Thymus (tissue), 11 donors: ENCODE measurements around the gene TSR3. TPM values are rescaled to one million over a fixed set of nuclear protein-coding genes. Genes with fewer than 3 reads are reported as not detected.

ENCODE experiments used
- DNase-seq, 9 donors: peaks; one replicate each; pipeline ENCODE4 v3.0.0-alpha.2; 2013; ENCODE audit warnings: low spot score in 9 of 9, low read depth in 6 of 9, missing footprints in 1 of 9
- H3K27ac ChIP-seq, 2 donors: one replicate each; pipeline ENCODE4 v1.5.1; 2013; ENCODE audit warnings: control low read depth in 1 of 2, low read depth in 1 of 2, low read length in 1 of 2, mild to moderate bottlenecking in 1 of 2, moderate library complexity in 1 of 2
- H3K27me3 ChIP-seq, 2 donors: one replicate each; pipeline ENCODE4 v1.5.1; 2013; ENCODE audit warnings: low read length in 1 of 2; ENCODE audit not compliant: control insufficient read depth in 2 of 2, insufficient read depth in 1 of 2
- H3K36me3 ChIP-seq, 2 donors: one replicate each; pipeline ENCODE4 v1.5.1; 2013; ENCODE audit warnings: low read length in 1 of 2, mild to moderate bottlenecking in 1 of 2, moderate library complexity in 1 of 2; ENCODE audit not compliant: control insufficient read depth in 2 of 2, insufficient read depth in 2 of 2
- H3K4me1 ChIP-seq, 2 donors: one replicate each; pipeline ENCODE4 v1.5.1; 2013; ENCODE audit warnings: low read length in 2 of 2; ENCODE audit not compliant: control insufficient read depth in 2 of 2, insufficient read depth in 2 of 2
- H3K4me3 ChIP-seq, 2 donors: one replicate each; pipeline ENCODE4 v1.5.1; 2013; ENCODE audit warnings: low read length in 2 of 2, control low read depth in 1 of 2, mild to moderate bottlenecking in 1 of 2
- H3K9me3 ChIP-seq, 2 donors: one replicate each; pipeline ENCODE4 v1.5.1; 2013; ENCODE audit warnings: low read length in 1 of 2, mild to moderate bottlenecking in 1 of 2; ENCODE audit not compliant: control insufficient read depth in 2 of 2, insufficient read depth in 1 of 2
- WGBS: extraction: QIAGEN DNeasy Blood & Tissue Kit; methylation state at CpG from one replicate; pipeline ENCODE4 v1.1.7; 2013; 5-methylcytosine and 5-hydroxymethylcytosine counted together
- polyA plus RNA-seq: library from polyadenylated mRNA; stranded (reverse); fragments of 200-250 nt; gene quantifications from one replicate; pipeline ENCODE4 v1.2.3, GENCODE V29; 2013
- total RNA-seq: library from RNA; stranded (reverse); fragments of 120-200 nt; gene quantifications from one replicate; pipeline ENCODE4 v1.2.4, GENCODE V29; 2013
- donor health status: healthy.

TSR3 gene
- total and polyA plus RNA-seq, 2 donors, result 38.7 to 46.8 TPM

DNA sequence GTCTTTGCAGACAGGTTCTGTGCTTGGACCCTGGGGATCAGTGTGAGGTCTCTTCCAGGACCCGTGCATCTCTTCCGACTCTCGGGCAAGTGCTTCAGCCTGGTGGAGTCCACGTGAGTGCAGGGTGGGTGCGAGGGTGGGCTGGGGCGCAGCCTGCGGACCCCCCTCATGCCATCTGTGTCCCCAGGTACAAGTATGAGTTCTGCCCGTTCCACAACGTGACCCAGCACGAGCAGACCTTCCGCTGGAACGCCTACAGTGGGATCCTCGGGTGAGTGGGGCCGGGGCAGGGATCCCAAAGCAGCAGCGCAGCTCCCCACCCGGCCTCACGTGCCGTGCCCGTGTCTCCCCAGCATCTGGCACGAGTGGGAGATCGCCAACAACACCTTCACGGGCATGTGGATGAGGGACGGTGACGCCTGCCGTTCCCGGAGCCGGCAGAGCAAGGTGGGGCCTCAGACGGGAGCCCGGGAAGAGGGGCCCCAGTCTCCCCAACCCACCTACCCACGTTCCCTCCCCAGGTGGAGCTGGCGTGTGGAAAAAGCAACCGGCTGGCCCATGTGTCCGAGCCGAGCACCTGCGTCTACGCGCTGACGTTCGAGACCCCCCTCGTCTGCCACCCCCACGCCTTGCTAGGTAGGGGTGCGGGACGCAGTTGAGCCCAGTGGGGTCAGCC is 10.1 kb upstream of the TSR3 start:
- Histone ChIP-seq H3K27ac (no peak overlapping the region), H3K27me3 (no peaks in the 10 kb centered on the region), H3K4me1 (no peaks in the 10 kb centered on the region), H3K36me3 (peaks cover 49 to 53% of the 10 kb centered on the region in 2 donors), H3K9me3 (no peaks in the 10 kb centered on the region), H3K4me3 (no peak overlapping the region)
- DNase-seq, result no peak
- WGBS, result 98% methylated on average over 43 of the region's 43 CpGs

GRCh38 chr16:1357906-1358566 is 6.4 kb upstream of the TSR3 start:
- Histone ChIP-seq H3K27ac (no peak overlapping the region), H3K4me1 (peaks cover 4 to 5% of the 10 kb centered on the region in 2 donors), H3K9me3 (no peaks in the 10 kb centered on the region), H3K4me3 (no peak overlapping the region), H3K36me3 (peaks cover 18 to 23% of the 10 kb centered on the region in 2 donors), H3K27me3 (no peaks in the 10 kb centered on the region)
- WGBS, result 95% methylated on average over 19 of the region's 19 CpGs
- no peak for DNase-seq

DNA sequence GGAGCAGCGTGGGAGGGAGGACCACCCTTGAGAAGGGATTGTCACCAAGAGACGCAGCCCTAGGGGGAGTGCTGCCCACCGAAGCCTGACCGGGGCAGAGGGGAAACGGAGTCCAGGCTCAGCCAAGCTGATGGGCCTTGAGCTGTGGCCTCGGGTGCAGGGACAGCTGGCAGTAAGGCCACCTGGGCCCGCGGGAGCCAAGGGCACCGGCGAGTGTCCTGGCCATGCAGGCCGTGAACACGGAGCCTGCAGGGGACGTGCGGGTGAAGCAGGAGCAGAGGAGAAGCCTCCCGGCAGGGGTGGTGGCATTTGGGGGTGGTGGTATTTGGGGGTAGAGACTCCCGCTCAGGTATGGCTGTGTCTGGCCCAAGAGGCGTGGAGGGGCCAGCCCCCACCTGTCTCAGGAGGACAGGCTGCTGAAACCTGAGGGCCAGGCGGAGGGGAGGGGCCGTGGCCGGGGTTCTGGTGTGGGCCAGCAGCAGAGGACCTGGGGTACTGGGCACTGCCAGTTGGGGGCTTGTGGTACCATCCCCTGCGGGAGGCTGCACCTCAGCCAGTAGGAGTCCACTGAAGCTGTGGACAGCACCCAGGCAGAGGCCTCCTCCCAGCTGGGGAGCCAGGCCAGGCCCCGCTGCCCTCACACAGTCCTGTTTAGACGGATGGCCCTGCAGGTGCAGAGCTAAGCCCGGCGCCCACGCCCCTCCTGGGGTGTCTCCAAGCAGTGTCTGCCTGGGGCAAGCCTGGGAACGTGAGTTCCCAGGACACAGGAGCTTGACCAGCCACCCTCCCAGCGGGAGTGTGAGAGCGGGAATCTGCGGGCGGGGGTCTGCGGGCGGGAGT is 4.6 kb upstream of the TSR3 start:
- WGBS, result 95% methylated on average over 33 of the region's 33 CpGs
- H3K36me3 ChIP-seq, result peaks cover 3 to 6% of the 10 kb centered on the region in 2 donors
- H3K4me1 ChIP-seq, result peaks cover 11 to 15% of the 10 kb centered on the region in 2 donors
- H3K27ac ChIP-seq, result no peak overlapping the region
- DNase-seq, result no peak
- no peak overlapping the region for H3K4me3 ChIP-seq
- no peaks in the 10 kb centered on the region for H3K9me3 ChIP-seq
- H3K27me3 ChIP-seq, result no peaks in the 10 kb centered on the region

DNA sequence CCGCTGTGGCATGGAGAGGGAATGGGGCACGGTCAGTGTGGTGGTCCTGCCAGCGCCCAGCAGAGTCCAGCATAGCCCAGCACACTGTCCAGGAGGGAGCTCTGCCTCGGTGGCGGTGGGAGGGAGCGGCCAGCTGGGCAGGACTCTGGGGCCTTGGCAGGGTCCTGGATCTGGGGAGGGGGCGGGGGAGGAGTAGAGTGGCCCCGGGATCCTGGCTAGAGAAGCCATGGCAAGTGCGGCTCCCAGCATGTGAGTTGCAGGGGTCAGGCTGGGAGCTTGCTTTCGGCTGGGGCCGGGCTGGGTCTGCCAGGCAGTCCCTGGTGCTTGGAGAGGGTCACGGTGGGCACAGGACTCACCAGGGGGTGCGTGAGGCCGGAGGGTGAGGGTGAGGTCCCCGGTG is 3.9 kb upstream of the TSR3 start:
- Histone ChIP-seq H3K36me3 (peaks cover 1 to 3% of the 10 kb centered on the region in 2 donors), H3K27ac (no peak overlapping the region), H3K27me3 (no peaks in the 10 kb centered on the region), H3K4me1 (peaks cover 18 to 20% of the 10 kb centered on the region in 2 donors), H3K4me3 (no peak overlapping the region), H3K9me3 (no peaks in the 10 kb centered on the region)
- 97% methylated on average over 15 of the region's 15 CpGs for WGBS
- DNase-seq, result no peak

- DNase-seq, result no peak
- 95% methylated on average over 49 of the region's 49 CpGs for WGBS
- Histone ChIP-seq H3K27ac (no peak overlapping the region), H3K4me1 (peaks cover 20 to 25% of the 10 kb centered on the region in 2 donors), H3K9me3 (no peaks in the 10 kb centered on the region), H3K4me3 (no peak overlapping the region), H3K27me3 (no peaks in the 10 kb centered on the region), H3K36me3 (peaks cover 4 to 7% of the 10 kb centered on the region in 2 donors)
These were observed 3.3 kb upstream of the TSR3 start for GRCh38 chr16:1354815-1355540.

GRCh38 chr16:1351215-1351581 is 480 bp downstream of the TSR3 start:
- H3K4me3 ChIP-seq, result peak overlapping the region; percentile 76 to 88
- DNase-seq, result no peak
- H3K27me3 ChIP-seq, result no peaks in the 10 kb centered on the region
- H3K9me3 ChIP-seq, result no peaks in the 10 kb centered on the region
- H3K36me3 ChIP-seq, result peaks cover 25 to 34% of the 10 kb centered on the region in 2 donors
- no peak overlapping the region for H3K27ac ChIP-seq
- 2% methylated on average over 35 of the region's 35 CpGs for WGBS
- H3K4me1 ChIP-seq, result peaks cover 20 to 25% of the 10 kb centered on the region in 2 donors

- Histone ChIP-seq H3K4me3 (peak overlapping the region; percentile 76 to 88), H3K27ac (no peak overlapping the region), H3K27me3 (no peaks in the 10 kb centered on the region), H3K36me3 (peaks cover 25 to 34% of the 10 kb centered on the region in 2 donors), H3K4me1 (peaks cover 20 to 25% of the 10 kb centered on the region in 2 donors), H3K9me3 (no peaks in the 10 kb centered on the region)
- no peak for DNase-seq
- 95% methylated on average over 19 of the region's 19 CpGs for WGBS
These were observed 987 bp downstream of the TSR3 start for GRCh38 chr16:1350691-1351090.

- peaks cover 25 to 34% of the 10 kb centered on the region in 2 donors for H3K36me3 ChIP-seq
- H3K4me1 ChIP-seq, result peaks cover 20 to 25% of the 10 kb centered on the region in 2 donors
- H3K9me3 ChIP-seq, result no peaks in the 10 kb centered on the region
- no peak overlapping the region for H3K27ac ChIP-seq
- WGBS, result 98% methylated on average over 17 of the region's 17 CpGs
- H3K4me3 ChIP-seq, result no peak overlapping the region
- DNase-seq, result no peak
- H3K27me3 ChIP-seq, result no peaks in the 10 kb centered on the region
These were observed 1.7 kb downstream of the TSR3 start for GRCh38 chr16:1349951-1350350.
